Gastrocnemius medialis (tissue), 4 donors: ENCODE results near the gene CRYBG3.

ENCODE experiments used
- CTCF ChIP-seq, 5 experiments: fragments of 450-650 bp in 3 of 5; fragments of 200-600 bp in 2 of 5; sonication (generic) in 2 of 5; IDR thresholded peaks in 4 of 5; conservative IDR thresholded peaks in 1 of 5; 1 replicate in 4 of 5; 2 replicates in 1 of 5; pipeline ENCODE4 v1.5.1; 2016 to 2019; ENCODE audit warnings: antibody characterized with exemption in 5 of 5, mild to moderate bottlenecking in 3 of 5, moderate library complexity in 3 of 5
- POLR2A ChIP-seq, 2 donors: fragments of 450-650 bp; IDR thresholded peaks; one replicate each; pipeline ENCODE4 v1.6.1; 2017; ENCODE audit warnings: antibody characterized with exemption in 2 of 2, mild to moderate bottlenecking in 2 of 2, moderate library complexity in 2 of 2

GRCh38 chr3:97895216-97895615 lies 73.4 kb downstream of the CRYBG3 start:
- TF ChIP-seq POLR2A (IDR thresholded peaks at IDR 0.05) (no peak), CTCF (IDR thresholded peaks at IDR 0.05 in 4 of 5, conservative IDR thresholded peaks at IDR 0.05 in 1 of 5) (no peak)
